HuH-7 (cell line): Measurements from ENCODE around the gene SRSF7.
A peak's percentile ranks its signal among the peaks of the same experiment; 100 is the strongest.
"Not testable (repeated sequence)": the region's sequence is repeated elsewhere in the genome, so short reads cannot be mapped to it uniquely, and the experiment has no call there.

Source experiments
- DNase-seq: peaks from one replicate; pipeline ENCODE4 v3.0.0; 2011; ENCODE audit warnings: low spot score

SRSF7 gene

DNA sequence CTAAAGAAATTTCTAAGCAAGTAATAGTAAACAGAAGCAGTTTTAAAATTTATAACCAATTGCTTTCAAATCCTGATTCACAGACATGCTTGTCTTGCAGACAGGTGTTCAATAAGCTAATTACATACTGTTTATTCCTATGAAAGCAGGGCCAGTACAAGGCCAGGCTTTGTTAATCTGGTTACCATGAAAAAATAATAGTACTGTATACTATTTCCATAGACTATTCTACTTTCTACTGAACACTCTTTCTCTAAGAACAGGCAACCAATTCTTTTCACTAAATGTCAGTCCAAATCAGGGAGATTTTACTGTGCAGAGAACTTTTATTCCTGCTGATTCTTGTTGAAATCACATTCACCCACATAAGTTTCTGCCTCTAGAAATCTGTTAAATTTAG lies 2.9 kb upstream of the SRSF7 start:
- DNase-seq = no peak

DNA sequence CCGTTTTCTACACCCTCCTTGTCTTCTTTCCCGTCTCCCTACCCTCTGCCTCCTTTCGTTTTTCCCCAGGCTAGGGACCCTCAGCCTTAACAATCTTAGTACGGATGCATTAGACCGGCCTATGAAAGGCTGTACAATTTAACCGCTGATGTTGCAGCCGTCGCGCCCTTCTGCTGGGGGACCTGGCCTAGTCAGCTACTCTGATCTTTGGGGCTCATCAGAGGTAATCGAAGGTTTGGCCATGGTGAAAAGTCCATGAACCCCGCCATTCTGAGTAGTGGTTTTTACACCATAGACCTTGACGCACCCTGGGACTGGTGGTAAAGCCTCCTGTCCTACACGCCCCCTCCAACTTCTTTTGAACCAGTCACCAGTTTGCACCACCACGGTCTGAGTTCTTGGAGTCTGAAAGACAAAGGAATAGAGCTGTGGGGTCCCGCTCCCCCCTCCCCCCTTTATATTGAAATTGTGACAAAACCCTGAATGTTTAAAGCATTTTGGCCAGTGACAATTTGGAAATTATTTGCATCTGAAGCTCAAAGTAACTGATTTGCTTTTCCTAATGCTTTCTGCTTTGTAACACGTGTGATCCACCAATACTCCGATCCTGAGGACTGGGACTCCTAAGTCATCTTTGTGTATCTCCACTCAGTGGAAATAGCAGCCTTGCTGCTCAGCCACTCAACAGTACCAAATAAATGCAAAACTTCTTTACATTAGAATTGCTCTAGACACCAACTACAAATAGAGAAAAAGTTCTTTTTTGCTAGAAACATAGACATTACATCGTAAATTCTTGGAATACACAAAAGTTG lies 642 bp upstream of the SRSF7 start:
- peak; percentile 45 for DNase-seq

GRCh38 chr2:38750011-38750890 lies 910 bp downstream of the SRSF7 start:
- peak; percentile 13 for DNase-seq

DNA sequence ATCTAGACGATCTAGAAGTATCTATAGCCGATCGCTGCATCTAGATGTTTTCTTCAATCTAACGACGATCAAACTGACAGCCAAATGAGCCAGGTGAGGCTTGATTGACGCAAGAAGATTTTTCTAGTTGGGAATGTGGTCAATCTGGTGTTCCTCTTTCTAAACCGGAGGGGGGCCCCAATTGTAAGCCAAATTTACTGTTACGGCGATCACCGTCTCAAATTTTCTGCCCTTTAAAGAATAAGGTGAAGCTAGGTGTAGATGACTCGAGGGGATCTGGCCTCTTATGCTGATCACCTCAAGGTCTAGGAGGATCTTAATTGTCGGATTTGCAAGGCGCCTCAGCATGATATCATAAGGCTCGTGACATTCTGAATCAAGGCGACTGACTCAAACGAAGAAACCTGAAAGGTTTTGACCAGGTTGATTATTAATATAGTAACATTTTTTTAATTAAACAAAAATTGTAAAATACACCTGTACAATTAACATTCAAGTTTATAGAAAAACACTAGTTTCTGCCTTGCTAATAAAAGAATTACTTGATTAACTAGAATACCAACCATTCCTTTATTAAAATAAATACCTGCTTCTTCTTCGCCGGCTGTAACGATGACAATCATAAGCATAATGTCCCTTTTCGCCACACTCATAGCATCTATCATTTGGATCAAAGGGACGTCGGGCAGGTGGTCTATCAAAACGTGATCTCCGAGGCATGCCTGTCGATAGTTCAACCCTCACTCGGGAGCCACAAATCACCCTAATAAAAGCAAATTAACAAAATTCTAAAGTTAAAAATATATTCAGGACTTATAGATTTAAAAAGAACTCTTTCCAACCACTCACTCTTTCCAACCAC lies 2.0 kb downstream of the SRSF7 start:
- no peak for DNase-seq

DNA sequence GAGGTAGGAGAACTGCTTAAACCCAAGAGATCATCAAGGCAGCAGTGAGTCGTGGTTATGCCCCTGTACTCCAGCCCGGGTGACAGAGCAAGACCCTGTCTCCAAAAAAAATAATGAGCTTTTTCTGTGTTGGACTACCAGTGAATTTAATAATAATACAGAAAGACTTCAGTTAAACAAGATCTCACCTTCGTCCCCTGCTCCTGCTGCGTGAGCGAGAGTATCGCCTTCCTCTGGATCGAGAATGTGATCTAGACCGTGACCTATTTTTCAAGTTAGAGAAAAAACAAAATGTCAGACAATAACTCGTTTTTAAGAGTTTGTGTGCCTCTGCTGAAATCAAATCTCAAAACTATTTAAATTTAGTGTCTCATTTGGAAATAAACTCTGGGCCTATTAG lies 2.8 kb downstream of the SRSF7 start:
- no peak for DNase-seq

DNA sequence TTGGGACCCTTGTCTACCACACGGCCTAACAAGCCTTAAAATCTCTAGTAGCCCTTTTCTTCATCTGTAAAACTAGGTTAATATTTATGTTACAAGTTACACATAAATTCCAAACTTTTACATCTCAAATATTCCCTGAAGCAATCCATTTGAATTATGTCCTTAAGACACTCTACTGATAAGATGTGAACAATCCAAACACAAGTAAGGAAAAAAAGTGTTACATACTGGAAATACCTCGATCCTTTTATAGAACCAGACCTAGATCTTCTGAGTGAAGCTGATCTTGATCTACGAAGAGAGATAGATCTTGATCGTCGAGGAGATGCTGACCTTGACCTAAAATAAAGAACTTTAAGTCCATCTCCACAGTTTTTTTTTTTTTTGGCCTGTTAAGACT lies 3.3 kb downstream of the SRSF7 start:
- no peak for DNase-seq

DNA sequence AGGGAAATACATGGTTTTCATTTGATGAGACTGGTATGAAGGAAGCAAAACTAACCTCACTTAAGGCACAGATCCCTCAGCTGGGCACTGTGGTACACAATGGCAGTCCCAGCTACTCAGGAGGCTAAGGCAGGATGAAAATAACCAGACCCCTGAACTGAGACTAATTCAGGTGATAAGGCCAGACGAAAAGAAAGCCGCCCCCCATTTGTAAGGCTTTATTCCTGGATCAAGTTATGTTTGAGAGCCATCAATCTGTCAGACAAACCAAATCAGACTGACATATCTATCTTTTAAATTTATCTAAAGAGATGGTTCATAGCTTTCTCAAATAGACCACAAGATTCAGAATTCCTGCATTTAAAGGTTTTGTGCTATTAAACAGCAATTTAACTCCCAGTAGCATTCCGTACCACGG lies 4.1 kb downstream of the SRSF7 start:
- no peak for DNase-seq

GRCh38 chr2:38745267-38745666 lies 5.9 kb downstream of the SRSF7 start:
- DNase-seq = no peak

DNA sequence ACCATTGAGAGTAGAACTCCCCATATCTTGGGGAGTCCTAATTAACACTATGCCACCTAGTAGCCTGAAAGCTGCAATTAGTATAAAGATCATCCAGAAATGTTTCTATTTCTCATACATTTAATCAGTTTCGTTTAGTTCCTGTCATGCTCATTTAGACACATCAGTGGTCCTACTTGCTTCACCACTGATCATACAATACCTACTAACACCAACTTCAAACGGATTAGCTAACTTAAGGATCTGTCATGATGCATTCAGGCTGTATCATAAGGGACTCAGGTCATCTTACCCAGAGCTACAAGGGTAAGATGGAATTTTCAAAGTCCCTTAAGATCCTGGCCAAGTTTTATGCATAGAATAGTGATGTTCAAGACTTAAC lies 6.8 kb downstream of the SRSF7 start:
- DNase-seq = no peak

GRCh38 chr2:38743672-38744398 lies 7.3 kb downstream of the SRSF7 start:
- DNase-seq = no peak

GRCh38 chr2:38742797-38743559 lies 8.2 kb downstream of the SRSF7 start:
- no peak for DNase-seq

GRCh38 chr2:38740851-38741731 lies 10.1 kb downstream of the SRSF7 start:
- DNase-seq = peak; percentile 23

DNA sequence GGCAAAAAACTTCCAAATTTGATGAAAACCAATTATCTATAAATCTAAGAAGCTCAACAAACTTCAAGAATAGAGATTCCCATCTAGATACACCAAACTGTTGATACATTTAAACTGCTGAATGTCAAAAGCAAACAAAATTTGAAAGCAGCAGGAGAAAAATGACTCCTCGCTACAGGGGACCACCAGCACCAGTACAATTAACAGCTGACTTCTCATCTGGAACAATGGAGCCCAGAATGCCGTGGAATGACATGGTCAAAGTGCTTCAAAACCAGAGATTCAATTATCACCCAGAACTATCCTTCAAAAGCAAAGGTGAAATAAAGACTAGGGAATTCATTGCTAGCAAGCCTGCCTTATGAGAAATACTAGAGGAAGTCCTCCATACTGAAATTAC lies 11.6 kb downstream of the SRSF7 start:
- no peak for DNase-seq

GRCh38 chr2:38737925-38738324 lies 13.2 kb downstream of the SRSF7 start:
- DNase-seq = no peak

DNA sequence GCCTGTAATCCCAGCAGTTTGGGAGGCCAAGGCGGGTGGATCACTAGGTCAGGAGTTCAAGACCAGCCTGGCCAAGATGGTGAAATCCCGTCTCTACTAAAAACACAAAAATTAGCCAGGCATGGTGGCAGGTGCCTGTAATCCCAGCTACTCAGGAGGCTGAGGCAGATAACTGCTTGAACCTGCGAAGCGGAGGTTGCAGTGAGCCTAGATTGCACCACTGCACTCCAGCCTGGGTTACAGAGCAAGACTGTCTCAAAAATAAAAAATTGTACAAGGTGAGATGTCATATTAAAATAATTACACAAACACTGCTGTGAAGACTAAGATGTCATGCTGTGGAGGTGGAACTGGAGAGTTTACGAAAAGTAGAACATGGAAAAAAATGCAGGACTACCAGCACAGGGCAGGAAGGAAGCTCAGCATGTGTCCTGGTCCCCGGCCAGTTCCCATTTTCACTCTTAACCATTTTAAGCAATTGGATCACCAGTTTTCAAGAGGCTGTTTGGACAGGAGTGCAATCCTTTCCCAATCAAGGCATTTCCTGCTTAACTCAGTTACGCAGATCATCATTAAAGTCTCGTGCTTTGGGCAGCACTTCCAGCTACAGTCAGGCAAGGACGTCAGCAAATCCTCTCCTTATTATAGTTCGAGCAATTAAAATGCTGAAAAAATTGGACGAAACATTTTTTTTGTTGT lies 14.0 kb downstream of the SRSF7 start:
- DNase-seq = not testable (repeated sequence)

DNA sequence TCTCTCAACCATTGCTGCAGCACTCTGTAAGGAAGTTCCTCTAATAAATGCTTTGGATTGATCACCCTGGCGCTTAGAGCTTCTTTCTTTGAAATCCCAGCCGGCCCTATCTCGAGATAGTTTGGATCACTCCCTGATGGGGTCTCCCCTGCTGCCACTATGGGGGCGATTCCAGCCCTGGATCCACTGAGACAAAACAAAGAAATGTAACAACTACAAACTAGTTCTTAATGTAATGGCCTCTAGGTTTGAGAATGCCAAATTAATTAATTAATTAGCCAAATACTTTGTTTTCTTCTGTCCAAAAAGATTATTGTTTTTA lies 15.2 kb downstream of the SRSF7 start:
- DNase-seq = no peak

GRCh38 chr2:38734299-38735058 lies 16.7 kb downstream of the SRSF7 start:
- DNase-seq = no peak

DNA sequence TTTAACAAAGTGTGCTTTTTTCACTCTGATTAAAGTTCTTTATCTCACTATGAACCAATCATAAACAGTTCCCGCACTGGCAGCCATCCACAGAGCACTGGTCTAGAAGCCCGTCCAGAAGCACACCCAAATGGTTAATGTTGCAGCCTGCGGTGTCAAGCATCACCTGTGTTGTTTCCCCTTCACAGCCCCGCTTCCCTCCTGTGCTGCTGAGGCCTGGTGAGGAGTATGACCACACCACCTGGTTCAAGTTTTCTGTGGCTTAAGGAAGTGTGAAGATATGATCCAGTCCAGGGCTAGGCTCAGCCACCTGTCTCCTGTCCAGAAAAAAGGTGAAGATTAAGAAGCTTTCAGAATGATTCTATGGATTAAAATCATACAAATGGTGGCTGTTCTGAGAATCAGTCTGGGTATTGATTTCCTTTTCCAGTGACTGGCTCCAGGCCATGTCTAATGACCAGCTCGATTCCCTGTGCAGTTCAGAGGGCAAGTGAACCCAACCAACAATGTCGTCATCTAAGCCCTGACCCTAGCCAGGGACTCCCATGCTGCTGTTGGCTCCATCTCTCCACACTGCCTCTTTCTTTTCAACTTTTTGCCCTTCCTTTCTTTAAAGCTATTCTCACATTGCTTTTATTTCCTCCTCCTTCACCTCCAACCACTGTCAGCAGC lies 17.7 kb downstream of the SRSF7 start:
- DNase-seq = no peak
